K562 (cell line): Measurements from ENCODE around the gene SNRPA. TPM values are rescaled to one million over a fixed set of nuclear protein-coding genes. Genes with fewer than 3 reads are reported as not detected.
A peak's percentile ranks its signal among the peaks of the same experiment; 100 is the strongest.
"Not testable (repeated sequence)": the region's sequence is repeated elsewhere in the genome, so short reads cannot be mapped to it uniquely, and the experiment has no call there.

Source experiments
- BACH1 ChIP-seq: fragments of 200-800 bp; sonication (Bioruptor generic); IDR thresholded peaks from 2 replicates; pipeline ENCODE4 v1.6.1; 2016; ENCODE audit warnings: missing genetic modification characterization, missing compliant biosample characterization
- CREB1 ChIP-seq, 2 experiments: sonication (generic) in 1 of 2; formaldehyde crosslinking in 1 of 2; IDR thresholded peaks; 2 replicates each; pipeline versions ENCODE4 v1.6.1 to v1.8.0; 2012 to 2022; ENCODE audit warnings: inconsistent platforms in 1 of 2, mild to moderate bottlenecking in 1 of 2, missing genetic modification reagents in 1 of 2, moderate library complexity in 1 of 2
- ESRRA ChIP-seq: fragments of 450-650 bp; IDR thresholded peaks from 2 replicates; pipeline ENCODE4 v1.6.1; 2014; ENCODE audit warnings: low read depth, mild to moderate bottlenecking, moderate library complexity, borderline replicate concordance
- GABPA ChIP-seq: fragments of 200-800 bp; sonication (Bioruptor generic); conservative IDR thresholded peaks from 2 replicates; pipeline ENCODE4 v1.6.1; 2016; ENCODE audit warnings: low read depth, missing genetic modification characterization, missing compliant biosample characterization
- HNRNPLL ChIP-seq: fragments of 200-400 bp; formaldehyde crosslinking; IDR thresholded peaks from 2 replicates; pipeline ENCODE4 v1.6.1; 2017; ENCODE audit warnings: low read length, low read depth, mild to moderate bottlenecking; ENCODE audit not compliant: poor library complexity, severe bottlenecking
- KDM2B ChIP-seq: fragments of 250-450 bp; sonication (Bioruptor Pico); IDR thresholded peaks from 2 replicates; pipeline ENCODE4 v1.8.0; 2021; ENCODE audit warnings: mild to moderate bottlenecking, moderate library complexity
- KDM5B ChIP-seq: fragments of 200-600 bp; sonication (generic); IDR thresholded peaks from 2 replicates; pipeline ENCODE4 v1.6.1; 2012; ENCODE audit warnings: low read depth, mild to moderate bottlenecking, moderate library complexity, low read length, control low read depth, inconsistent platforms; ENCODE audit not compliant: insufficient replicate concordance
- NR2C2 ChIP-seq, 2 experiments: fragments of 200-800 bp in 1 of 2; sonication (Bioruptor generic) in 1 of 2; sonication (generic) in 1 of 2; formaldehyde crosslinking in 1 of 2; IDR thresholded peaks; 2 replicates each; pipeline versions ENCODE4 v1.6.1 to v1.8.0; 2016 to 2022; ENCODE audit warnings: mild to moderate bottlenecking in 1 of 2, missing compliant biosample characterization in 1 of 2, missing genetic modification characterization in 1 of 2, missing genetic modification reagents in 1 of 2
- PHF20 ChIP-seq: fragments of 450-650 bp; IDR thresholded peaks from 2 replicates; pipeline ENCODE4 v1.6.1; 2018; ENCODE audit not compliant: partially characterized antibody
- POLR2A ChIP-seq: fragments of 450-650 bp; conservative IDR thresholded peaks from 2 replicates; pipeline ENCODE4 v1.6.1; 2016
- POLR2G ChIP-seq: fragments of 200-400 bp; formaldehyde crosslinking; IDR thresholded peaks from 2 replicates; pipeline ENCODE4 v1.6.1; 2017; ENCODE audit warnings: low read depth, mild to moderate bottlenecking, antibody characterized with exemption, low read length, moderate library complexity
- RBFOX2 ChIP-seq: fragments of 200-400 bp; formaldehyde crosslinking; IDR thresholded peaks from 2 replicates; pipeline ENCODE4 v1.6.1; 2017; ENCODE audit warnings: low read depth, mild to moderate bottlenecking, low read length, moderate library complexity
- SP1 ChIP-seq: sonication (generic); formaldehyde crosslinking; IDR thresholded peaks from 2 replicates; pipeline ENCODE4 v1.8.1; 2022; ENCODE audit warnings: mild to moderate bottlenecking, missing genetic modification reagents
- TEAD1 ChIP-seq, 2 experiments: fragments of 450-650 bp in 1 of 2; sonication (generic) in 1 of 2; formaldehyde crosslinking; IDR thresholded peaks; 2 replicates each; pipeline versions ENCODE4 v1.4.0 to v1.8.0; 2020 to 2022; ENCODE audit warnings: mild to moderate bottlenecking in 2 of 2, missing genetic modification reagents in 1 of 2
- ZBTB7A ChIP-seq: IDR thresholded peaks from 2 replicates; pipeline ENCODE4 v1.6.1; 2011; ENCODE audit warnings: low read depth, mild to moderate bottlenecking, low read length, moderate library complexity, borderline replicate concordance; ENCODE audit not compliant: control insufficient read depth
- ZFP36 ChIP-seq: fragments of 150-350 bp; IDR thresholded peaks from 2 replicates; pipeline ENCODE4 v1.6.1; 2018; ENCODE audit warnings: low read length, low read depth; ENCODE audit not compliant: partially characterized antibody
- polyA plus RNA-seq, 8 experiments: library from polyadenylated mRNA; depleted of rRNA in 4 of 8; stranded (reverse) in 5 of 8; unstranded in 3 of 8; fragments of >200 nt; fragmentation: Nextera tagmentation in 2 of 8; fragmentation: Illumina TruSeq in 1 of 8; extraction: Ambion mirVana in 2 of 8; extraction: Trizol in 1 of 8; gene quantifications; 2 replicates each; pipeline versions ENCODE4 v1.2.1 to v1.2.3, GENCODE V29; 2011 to 2014; ENCODE audit warnings: inconsistent platforms in 1 of 8, missing spikeins in 1 of 8
- total RNA-seq, 7 experiments: library from RNA; depleted of rRNA in 6 of 7; stranded (reverse); fragments of >200 nt in 6 of 7; fragmentation: Illumina TruSeq in 2 of 7; extraction: Trizol in 2 of 7; gene quantifications; 2 replicates each; pipeline versions ENCODE4 v1.2.1 to v1.2.3, GENCODE V29; 2011 to 2021; ENCODE audit warnings: low replicate concordance in 1 of 7
- TF ChIP-seq, protein P1 (sequence below): fragments of 450-650 bp; IDR thresholded peaks from 2 replicates; pipeline ENCODE4 v1.6.1; 2018; ENCODE audit not compliant: partially characterized antibody
- TF ChIP-seq, protein P2 (sequence below): sonication (generic); formaldehyde crosslinking; IDR thresholded peaks from 2 replicates; pipeline ENCODE4 v1.8.0; 2022; ENCODE audit warnings: mild to moderate bottlenecking, missing genetic modification reagents

Gene SNRPA
- total and polyA plus RNA-seq, 9 of the 15 experiments (the other 6 are each of a cell fraction or from before 2014, with no cell fraction given) = 16.3 to 311 (median 193) TPM

DNA sequence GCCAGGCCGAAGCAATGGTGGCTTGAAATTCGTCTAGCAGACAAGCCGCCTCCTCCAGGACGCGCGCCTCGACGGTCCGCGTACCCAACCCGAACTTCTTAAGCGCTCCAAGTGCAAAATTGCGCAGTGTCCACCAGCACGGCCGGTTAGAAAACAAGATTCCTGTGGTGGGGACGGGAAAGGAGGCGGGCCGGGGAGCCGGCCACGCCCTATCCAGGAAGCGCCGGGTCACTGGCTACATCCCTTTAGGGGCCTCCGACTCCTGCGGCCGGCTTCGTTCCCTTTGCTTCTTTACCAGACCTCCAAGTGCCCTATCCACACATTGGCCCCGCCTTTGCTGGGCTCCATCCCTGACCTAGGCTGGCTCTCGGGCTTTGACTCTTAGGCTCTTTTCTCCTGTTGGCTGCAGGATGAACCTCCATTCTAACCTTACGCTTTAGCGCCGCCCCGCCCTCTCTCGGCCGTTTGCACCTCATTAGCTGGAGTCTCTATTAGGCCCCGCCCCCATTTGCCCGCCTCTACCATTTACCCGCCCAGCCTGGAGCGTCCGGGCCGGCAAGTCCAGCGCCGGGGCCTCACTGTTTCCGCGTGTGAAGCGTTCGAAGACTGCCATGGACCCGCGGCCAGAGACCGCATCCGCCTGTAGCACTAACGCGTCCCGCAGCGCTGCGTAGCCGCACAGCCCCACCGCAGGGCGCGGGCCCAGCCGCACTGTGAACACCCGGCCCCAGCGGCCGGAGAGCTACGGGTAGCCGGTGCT lies 59.8 kb downstream of the SNRPA start (continued):
- TF ChIP-seq CREB1 (IDR thresholded peaks at IDR 0.05); NR2C2 (CRISPR knock-in tag; IDR thresholded peaks at IDR 0.05): not testable (repeated sequence)
- 0 out of 2 replicates have a peak, but pooled peaks have one; percentile 17 for TF ChIP-seq CREB1 (CRISPR knock-in tag; IDR thresholded peaks at IDR 0.05)
- 0 out of 2 replicates have a peak, but pooled peaks have one; percentile 24 for TF ChIP-seq KDM2B (CRISPR knock-in tag)
- peak; percentile 54; the same call in 1 of the 2 replicates for TF ChIP-seq POLR2A
- TF ChIP-seq PHF20 = peak; percentile 50
- 0 out of 2 replicates have a peak, but pooled peaks have one; percentile 23 for TF ChIP-seq BACH1
- peak; percentile 17; the same call in 1 of the 2 replicates for TF ChIP-seq ESRRA
- TF ChIP-seq, protein P1, sequence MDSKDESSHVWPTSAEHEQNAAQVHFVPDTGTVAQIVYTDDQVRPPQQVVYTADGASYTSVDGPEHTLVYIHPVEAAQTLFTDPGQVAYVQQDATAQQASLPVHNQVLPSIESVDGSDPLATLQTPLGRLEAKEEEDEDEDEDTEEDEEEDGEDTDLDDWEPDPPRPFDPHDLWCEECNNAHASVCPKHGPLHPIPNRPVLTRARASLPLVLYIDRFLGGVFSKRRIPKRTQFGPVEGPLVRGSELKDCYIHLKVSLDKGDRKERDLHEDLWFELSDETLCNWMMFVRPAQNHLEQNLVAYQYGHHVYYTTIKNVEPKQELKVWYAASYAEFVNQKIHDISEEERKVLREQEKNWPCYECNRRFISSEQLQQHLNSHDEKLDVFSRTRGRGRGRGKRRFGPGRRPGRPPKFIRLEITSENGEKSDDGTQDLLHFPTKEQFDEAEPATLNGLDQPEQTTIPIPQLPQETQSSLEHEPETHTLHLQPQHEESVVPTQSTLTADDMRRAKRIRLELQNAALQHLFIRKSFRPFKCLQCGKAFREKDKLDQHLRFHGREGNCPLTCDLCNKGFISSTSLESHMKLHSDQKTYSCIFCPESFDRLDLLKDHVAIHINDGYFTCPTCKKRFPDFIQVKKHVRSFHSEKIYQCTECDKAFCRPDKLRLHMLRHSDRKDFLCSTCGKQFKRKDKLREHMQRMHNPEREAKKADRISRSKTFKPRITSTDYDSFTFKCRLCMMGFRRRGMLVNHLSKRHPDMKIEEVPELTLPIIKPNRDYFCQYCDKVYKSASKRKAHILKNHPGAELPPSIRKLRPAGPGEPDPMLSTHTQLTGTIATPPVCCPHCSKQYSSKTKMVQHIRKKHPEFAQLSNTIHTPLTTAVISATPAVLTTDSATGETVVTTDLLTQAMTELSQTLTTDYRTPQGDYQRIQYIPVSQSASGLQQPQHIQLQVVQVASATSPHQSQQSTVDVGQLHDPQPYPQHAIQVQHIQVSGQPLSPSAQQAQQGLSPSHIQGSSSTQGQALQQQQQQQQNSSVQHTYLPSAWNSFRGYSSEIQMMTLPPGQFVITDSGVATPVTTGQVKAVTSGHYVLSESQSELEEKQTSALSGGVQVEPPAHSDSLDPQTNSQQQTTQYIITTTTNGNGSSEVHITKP = peak; percentile 86
- peak; percentile 76 for TF ChIP-seq ZFP36
- peak; percentile 77; the same call in 1 of the 2 replicates for TF ChIP-seq NR2C2 (tag; IDR thresholded peaks at IDR 0.05)
- peak; percentile 18; the same call in 1 of the 2 replicates for TF ChIP-seq ZBTB7A
- peak; percentile 57 for TF ChIP-seq HNRNPLL
- peak; percentile 57 for TF ChIP-seq GABPA (tag)
- TF ChIP-seq, protein P2, sequence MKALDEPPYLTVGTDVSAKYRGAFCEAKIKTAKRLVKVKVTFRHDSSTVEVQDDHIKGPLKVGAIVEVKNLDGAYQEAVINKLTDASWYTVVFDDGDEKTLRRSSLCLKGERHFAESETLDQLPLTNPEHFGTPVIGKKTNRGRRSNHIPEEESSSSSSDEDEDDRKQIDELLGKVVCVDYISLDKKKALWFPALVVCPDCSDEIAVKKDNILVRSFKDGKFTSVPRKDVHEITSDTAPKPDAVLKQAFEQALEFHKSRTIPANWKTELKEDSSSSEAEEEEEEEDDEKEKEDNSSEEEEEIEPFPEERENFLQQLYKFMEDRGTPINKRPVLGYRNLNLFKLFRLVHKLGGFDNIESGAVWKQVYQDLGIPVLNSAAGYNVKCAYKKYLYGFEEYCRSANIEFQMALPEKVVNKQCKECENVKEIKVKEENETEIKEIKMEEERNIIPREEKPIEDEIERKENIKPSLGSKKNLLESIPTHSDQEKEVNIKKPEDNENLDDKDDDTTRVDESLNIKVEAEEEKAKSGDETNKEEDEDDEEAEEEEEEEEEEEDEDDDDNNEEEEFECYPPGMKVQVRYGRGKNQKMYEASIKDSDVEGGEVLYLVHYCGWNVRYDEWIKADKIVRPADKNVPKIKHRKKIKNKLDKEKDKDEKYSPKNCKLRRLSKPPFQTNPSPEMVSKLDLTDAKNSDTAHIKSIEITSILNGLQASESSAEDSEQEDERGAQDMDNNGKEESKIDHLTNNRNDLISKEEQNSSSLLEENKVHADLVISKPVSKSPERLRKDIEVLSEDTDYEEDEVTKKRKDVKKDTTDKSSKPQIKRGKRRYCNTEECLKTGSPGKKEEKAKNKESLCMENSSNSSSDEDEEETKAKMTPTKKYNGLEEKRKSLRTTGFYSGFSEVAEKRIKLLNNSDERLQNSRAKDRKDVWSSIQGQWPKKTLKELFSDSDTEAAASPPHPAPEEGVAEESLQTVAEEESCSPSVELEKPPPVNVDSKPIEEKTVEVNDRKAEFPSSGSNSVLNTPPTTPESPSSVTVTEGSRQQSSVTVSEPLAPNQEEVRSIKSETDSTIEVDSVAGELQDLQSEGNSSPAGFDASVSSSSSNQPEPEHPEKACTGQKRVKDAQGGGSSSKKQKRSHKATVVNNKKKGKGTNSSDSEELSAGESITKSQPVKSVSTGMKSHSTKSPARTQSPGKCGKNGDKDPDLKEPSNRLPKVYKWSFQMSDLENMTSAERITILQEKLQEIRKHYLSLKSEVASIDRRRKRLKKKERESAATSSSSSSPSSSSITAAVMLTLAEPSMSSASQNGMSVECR (CRISPR knock-in tag) = 0 out of 2 replicates have a peak, but pooled peaks have one; percentile 34
- peak; percentile 13 for TF ChIP-seq KDM5B
- peak; percentile 63 for TF ChIP-seq RBFOX2
- 0 out of 4 replicates have a peak, but pooled peaks of 1 of the 2 experiments have one; percentile 33 for TF ChIP-seq TEAD1 (CRISPR knock-in tag; IDR thresholded peaks at IDR 0.05)
- TF ChIP-seq SP1 (CRISPR knock-in tag) = peak; percentile 44
- TF ChIP-seq POLR2G = peak; percentile 62
